ENCODE measurements around the gene PLEKHM2.

PLEKHM2 gene

DNA sequence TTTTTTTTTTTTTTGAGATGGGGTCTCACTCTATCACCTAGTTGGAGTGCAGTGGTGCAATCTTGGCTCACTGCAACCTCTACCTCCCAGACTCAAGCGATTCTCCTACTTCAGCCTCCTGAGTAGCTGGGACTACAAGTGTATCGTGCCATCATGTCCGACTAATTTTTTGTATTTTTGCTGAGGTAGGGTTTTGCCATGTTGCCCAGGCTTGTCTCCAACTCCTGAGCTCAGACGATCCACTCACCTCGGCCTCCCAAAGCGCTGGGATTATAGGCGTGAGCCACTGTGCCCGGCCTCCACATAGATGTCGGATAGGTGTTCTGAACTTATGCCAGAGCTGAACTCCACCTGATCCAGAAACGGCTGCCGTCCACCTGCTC is 21.1 kb downstream of the PLEKHM2 start:
- no peak overlapping the region for H3K9ac ChIP-seq (ENCODE audit: low read length)
- TF ChIP-seq, protein P1, sequence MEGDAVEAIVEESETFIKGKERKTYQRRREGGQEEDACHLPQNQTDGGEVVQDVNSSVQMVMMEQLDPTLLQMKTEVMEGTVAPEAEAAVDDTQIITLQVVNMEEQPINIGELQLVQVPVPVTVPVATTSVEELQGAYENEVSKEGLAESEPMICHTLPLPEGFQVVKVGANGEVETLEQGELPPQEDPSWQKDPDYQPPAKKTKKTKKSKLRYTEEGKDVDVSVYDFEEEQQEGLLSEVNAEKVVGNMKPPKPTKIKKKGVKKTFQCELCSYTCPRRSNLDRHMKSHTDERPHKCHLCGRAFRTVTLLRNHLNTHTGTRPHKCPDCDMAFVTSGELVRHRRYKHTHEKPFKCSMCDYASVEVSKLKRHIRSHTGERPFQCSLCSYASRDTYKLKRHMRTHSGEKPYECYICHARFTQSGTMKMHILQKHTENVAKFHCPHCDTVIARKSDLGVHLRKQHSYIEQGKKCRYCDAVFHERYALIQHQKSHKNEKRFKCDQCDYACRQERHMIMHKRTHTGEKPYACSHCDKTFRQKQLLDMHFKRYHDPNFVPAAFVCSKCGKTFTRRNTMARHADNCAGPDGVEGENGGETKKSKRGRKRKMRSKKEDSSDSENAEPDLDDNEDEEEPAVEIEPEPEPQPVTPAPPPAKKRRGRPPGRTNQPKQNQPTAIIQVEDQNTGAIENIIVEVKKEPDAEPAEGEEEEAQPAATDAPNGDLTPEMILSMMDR (IDR thresholded peaks at IDR 0.05; ENCODE audit: low read length): no peak
- no peak for TF ChIP-seq EZH2 (IDR thresholded peaks at IDR 0.05; ENCODE audit: borderline replicate concordance, low read length)
- no peaks in the 10 kb centered on the region for H3K9me2 ChIP-seq (ENCODE audit: low read depth, low read length)
- no peak overlapping the region for H3K4me3 ChIP-seq (ENCODE audit: low read depth, low read length, poor library complexity, severe bottlenecking)
- no peaks in the 10 kb centered on the region for H3K9me3 ChIP-seq (ENCODE audit: low read length)
- no peak overlapping the region for H3K4me2 ChIP-seq (ENCODE audit: low read length)
- H3K27ac ChIP-seq (ENCODE audit: low read depth, low read length, poor library complexity, severe bottlenecking): no peak overlapping the region
- H3K36me3 ChIP-seq (ENCODE audit: insufficient read depth, low read length): no peaks in the 10 kb centered on the region; the same call in 1 of the 2 replicates
- H2AFZ ChIP-seq (ENCODE audit: low read length): no peak overlapping the region
- H3K4me1 ChIP-seq (ENCODE audit: insufficient read depth, low read length, severe bottlenecking): peaks cover 3% of the 10 kb centered on the region
- H3K27me3 ChIP-seq (ENCODE audit: insufficient read depth, low read length): no peaks in the 10 kb centered on the region
- no peaks in the 10 kb centered on the region for H3F3A ChIP-seq (ENCODE audit: insufficient read depth, low read length)
- H3K79me2 ChIP-seq (ENCODE audit: insufficient read depth, low read length): no peaks in the 10 kb centered on the region
- H4K20me1 ChIP-seq (ENCODE audit: insufficient read depth, low read length): no peaks in the 10 kb centered on the region

DNA sequence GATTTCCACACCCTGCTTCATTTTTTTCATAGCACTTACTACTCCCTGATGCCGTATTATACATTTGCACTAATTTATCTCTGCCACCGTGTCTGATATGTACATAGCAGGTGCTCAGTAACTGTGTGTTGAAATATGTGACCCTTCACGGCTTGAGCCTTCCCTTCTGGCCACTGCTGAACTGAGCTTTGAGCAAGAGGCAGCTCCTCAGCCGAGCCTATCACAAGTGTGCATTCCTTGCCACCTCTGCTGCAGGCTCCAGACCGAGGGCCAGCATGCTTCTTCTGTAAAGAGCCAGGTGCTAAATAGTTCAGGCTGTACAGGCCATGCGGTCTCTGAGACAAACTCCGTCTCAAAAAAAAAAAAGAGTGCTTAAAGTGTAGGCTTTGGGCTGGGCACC is 22.6 kb downstream of the PLEKHM2 start:
- TF ChIP-seq EZH2 (IDR thresholded peaks at IDR 0.05; ENCODE audit: borderline replicate concordance, low read length): no peak
- TF ChIP-seq, protein P1 (IDR thresholded peaks at IDR 0.05; ENCODE audit: low read length): no peak
- H3K36me3 ChIP-seq (ENCODE audit: insufficient read depth, low read length): no peaks in the 10 kb centered on the region; the same call in 1 of the 2 replicates

DNA sequence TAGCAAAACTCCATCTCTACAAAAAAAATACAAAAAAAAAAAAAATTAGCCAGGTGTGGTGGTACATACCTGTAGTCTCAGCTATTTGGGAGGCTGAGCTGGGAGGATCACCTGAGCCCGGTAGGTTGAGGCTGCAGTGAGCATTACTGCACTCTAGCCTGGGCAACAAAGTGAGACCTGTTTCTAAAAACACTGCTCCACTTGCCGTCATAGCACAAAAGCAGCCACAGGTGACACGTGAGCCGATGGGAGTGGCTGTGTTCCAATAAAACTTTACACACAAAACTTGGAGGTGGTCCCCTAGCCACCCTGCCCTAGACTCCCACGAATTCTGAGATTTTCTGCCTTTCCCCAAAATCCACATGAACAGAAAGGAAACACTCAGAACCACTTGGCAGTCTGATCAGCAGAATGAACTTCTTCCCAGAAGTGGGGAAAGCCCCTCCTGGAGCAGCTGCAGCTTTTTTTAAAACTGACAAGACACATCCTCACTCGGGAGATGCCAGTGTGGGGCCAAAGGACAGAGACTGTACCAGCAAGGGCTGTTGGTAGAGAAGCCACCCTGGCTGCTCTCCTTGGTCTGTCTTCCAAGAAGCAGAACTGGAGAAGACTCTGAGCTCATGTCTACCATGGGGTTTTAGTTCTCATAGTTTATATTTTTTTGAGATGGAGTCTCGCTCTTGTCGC is 23.3 kb downstream of the PLEKHM2 start:
- no peaks in the 10 kb centered on the region; the same call in 1 of the 2 replicates for H3K36me3 ChIP-seq (ENCODE audit: insufficient read depth, low read length)
- H3K4me1 ChIP-seq (ENCODE audit: insufficient read depth, low read length, severe bottlenecking): peaks cover 6% of the 10 kb centered on the region
- H3K79me2 ChIP-seq (ENCODE audit: insufficient read depth, low read length): no peaks in the 10 kb centered on the region
- no peak overlapping the region for H3K4me2 ChIP-seq (ENCODE audit: low read length)
- H3K9ac ChIP-seq (ENCODE audit: low read length): no peak overlapping the region
- H3K4me3 ChIP-seq (ENCODE audit: low read depth, low read length, poor library complexity, severe bottlenecking): no peak overlapping the region
- H3F3A ChIP-seq (ENCODE audit: insufficient read depth, low read length): no peaks in the 10 kb centered on the region
- H2AFZ ChIP-seq (ENCODE audit: low read length): no peak overlapping the region
- no peak overlapping the region for H3K27ac ChIP-seq (ENCODE audit: low read depth, low read length, poor library complexity, severe bottlenecking)
- H3K9me3 ChIP-seq (ENCODE audit: low read length): no peaks in the 10 kb centered on the region
- H3K9me2 ChIP-seq (ENCODE audit: low read depth, low read length): no peaks in the 10 kb centered on the region
- no peak for TF ChIP-seq EZH2 (IDR thresholded peaks at IDR 0.05; ENCODE audit: borderline replicate concordance, low read length)
- TF ChIP-seq, protein P1 (IDR thresholded peaks at IDR 0.05; ENCODE audit: low read length): no peak
- no peaks in the 10 kb centered on the region for H3K27me3 ChIP-seq (ENCODE audit: insufficient read depth, low read length)
- no peaks in the 10 kb centered on the region for H4K20me1 ChIP-seq (ENCODE audit: insufficient read depth, low read length)

More for the DNA sequence above, 22.6 kb downstream of the PLEKHM2 start:
- Histone ChIP-seq H4K20me1 (ENCODE audit: insufficient read depth, low read length) (no peaks in the 10 kb centered on the region), H3K9me3 (ENCODE audit: low read length) (no peaks in the 10 kb centered on the region), H3K9ac (ENCODE audit: low read length) (no peak overlapping the region), H3K4me1 (ENCODE audit: insufficient read depth, low read length, severe bottlenecking) (peaks cover under 1% of the 10 kb centered on the region), H2AFZ (ENCODE audit: low read length) (no peak overlapping the region), H3K79me2 (ENCODE audit: insufficient read depth, low read length) (no peaks in the 10 kb centered on the region), H3K27me3 (ENCODE audit: insufficient read depth, low read length) (no peaks in the 10 kb centered on the region), H3F3A (ENCODE audit: insufficient read depth, low read length) (no peaks in the 10 kb centered on the region), H3K9me2 (ENCODE audit: low read depth, low read length) (no peaks in the 10 kb centered on the region), H3K4me2 (ENCODE audit: low read length) (no peak overlapping the region), H3K27ac (ENCODE audit: low read depth, low read length, poor library complexity, severe bottlenecking) (no peak overlapping the region), H3K4me3 (ENCODE audit: low read depth, low read length, poor library complexity, severe bottlenecking) (no peak overlapping the region)

Data from OCI-LY1 (cell line).